CD8-positive, alpha-beta memory T cell (primary cell): ENCODE data around the gene OLA1. TPM values are rescaled to one million over a fixed set of nuclear protein-coding genes. Genes with fewer than 3 reads are reported as not detected.

Experiments
- CTCF ChIA-PET: fragments of 350-600 bp; sonication (Branson Sonifier 250); formaldehyde crosslinking; loops from one replicate; lab custom pipeline; 2021; ENCODE audit warnings: antibody characterized with exemption; lab: Charles Lee
- POLR2A ChIA-PET: fragments of 350-600 bp; sonication (Branson Sonifier 250); formaldehyde crosslinking; loops from one replicate; lab custom pipeline; 2021; ENCODE audit warnings: antibody characterized with exemption; lab: Charles Lee
- DNase-seq, 5 donors: peaks; one replicate each; pipeline versions ENCODE4 v3.0.0 to v3.0.0-alpha.2; 2020 to 2022; ENCODE audit warnings: mixed read lengths in 1 of 5
- H3K27ac ChIP-seq: one replicate; pipeline ENCODE4 v1.7.0; 2013; ENCODE audit warnings: low read depth, mild to moderate bottlenecking, low read length, moderate library complexity
- H3K27me3 ChIP-seq: 2 replicates; pipeline ENCODE4 v1.7.0; 2013; ENCODE audit warnings: low read length, mild to moderate bottlenecking; ENCODE audit not compliant: insufficient read depth, poor library complexity, severe bottlenecking
- H3K36me3 ChIP-seq: 2 replicates; pipeline ENCODE4 v1.7.0; 2013; ENCODE audit warnings: mild to moderate bottlenecking, low read length, moderate library complexity; ENCODE audit not compliant: insufficient read depth
- H3K4me1 ChIP-seq: 2 replicates; pipeline ENCODE4 v1.7.0; 2013; ENCODE audit warnings: mild to moderate bottlenecking, low read length, moderate library complexity; ENCODE audit not compliant: insufficient read depth
- H3K4me3 ChIP-seq: 2 replicates; pipeline ENCODE4 v1.7.0; 2013; ENCODE audit warnings: mild to moderate bottlenecking, low read length
- H3K9me3 ChIP-seq: 2 replicates; pipeline ENCODE4 v1.7.0; 2013; ENCODE audit warnings: mild to moderate bottlenecking, low read length
- H3K27ac Mint-ChIP-seq, 8 donors: one replicate each; pipeline ENCODE4 v1.8.0; 2020 to 2021; ENCODE audit warnings: mixed read lengths in 8 of 8, mild to moderate bottlenecking in 6 of 8, inconsistent platforms in 3 of 8, moderate library complexity in 3 of 8
- H3K27me3 Mint-ChIP-seq, 2 donors: one replicate each; pipeline ENCODE4 v1.8.0; 2020 to 2021; ENCODE audit warnings: mixed read lengths in 2 of 2, mild to moderate bottlenecking in 1 of 2, moderate library complexity in 1 of 2
- H3K36me3 Mint-ChIP-seq, 3 donors: one replicate each; pipeline ENCODE4 v1.8.0; 2020 to 2021; ENCODE audit warnings: mixed read lengths in 3 of 3, inconsistent platforms in 1 of 3, mild to moderate bottlenecking in 1 of 3
- H3K4me1 Mint-ChIP-seq, 3 donors: one replicate each; pipeline ENCODE4 v1.8.0; 2020 to 2021; ENCODE audit warnings: mixed read lengths in 3 of 3, inconsistent platforms in 1 of 3, mild to moderate bottlenecking in 1 of 3
- H3K4me3 Mint-ChIP-seq, 7 donors: one replicate each; pipeline ENCODE4 v1.8.0; 2020 to 2021; ENCODE audit warnings: mixed read lengths in 7 of 7, mild to moderate bottlenecking in 6 of 7, moderate library complexity in 4 of 7, inconsistent platforms in 2 of 7
- H3K9me3 Mint-ChIP-seq, 5 donors: one replicate each; pipeline ENCODE4 v1.8.0; 2020 to 2022; ENCODE audit warnings: mixed read lengths in 5 of 5, mild to moderate bottlenecking in 3 of 5, moderate library complexity in 2 of 5, inconsistent platforms in 1 of 5
- polyA plus RNA-seq: library from polyadenylated mRNA; unstranded; fragments of 300-500 nt; fragmentation: Illumina TruSeq; gene quantifications from one replicate; pipeline ENCODE4 v1.2.3, GENCODE V29; 2021
- total RNA-seq, 2 experiments: library from RNA; stranded (reverse); gene quantifications; one replicate each; pipeline ENCODE4 v1.2.3, GENCODE V29; 2021

Gene OLA1
- total and polyA plus RNA-seq, 3 experiments from 2014 or later = 63.4 to 146 (median 139) TPM

- no peaks in the 10 kb centered on the region for H3K27me3 Mint-ChIP-seq
- no peak overlapping the region for H3K4me3 Mint-ChIP-seq
- Histone ChIP-seq H3K27me3 (no peaks in the 10 kb centered on the region), H3K4me1 (no peaks in the 10 kb centered on the region), H3K9me3 (no peaks in the 10 kb centered on the region), H3K36me3 (no peaks in the 10 kb centered on the region), H3K27ac (no peak overlapping the region), H3K4me3 (no peak overlapping the region)
- H3K9me3 Mint-ChIP-seq = no peaks in the 10 kb centered on the region
- H3K4me1 Mint-ChIP-seq = peaks cover 0 to 5% (median under 1%) of the 10 kb centered on the region in 3 donors
- peaks cover 5 to 43% (median 11%) of the 10 kb centered on the region in 3 donors for H3K36me3 Mint-ChIP-seq
- H3K27ac Mint-ChIP-seq = no peak overlapping the region
- POLR2A ChIA-PET = no interaction called here
- CTCF ChIA-PET = no interaction called here
- DNase-seq = no peak
Measured at GRCh38 chr2:174223388-174223787, 24.9 kb downstream of the OLA1 start.

GRCh38 chr2:174222154-174222553, 26.2 kb downstream of the OLA1 start:
- POLR2A ChIA-PET = no interaction called here
- H3K36me3 Mint-ChIP-seq = peaks cover 0 to 36% (median 11%) of the 10 kb centered on the region in 3 donors

GRCh38 chr2:174219321-174219720, 29.0 kb downstream of the OLA1 start:
- H3K4me3 ChIP-seq = no peak overlapping the region
- ChIA-PET POLR2A (no interaction called here), CTCF (no interaction called here)
- no peaks in the 10 kb centered on the region for H3K4me1 ChIP-seq
- H3K36me3 ChIP-seq = no peaks in the 10 kb centered on the region
- Mint-ChIP-seq H3K4me3 (no peak overlapping the region), H3K36me3 (peaks cover 0 to 18% (median 8%) of the 10 kb centered on the region in 3 donors), H3K4me1 (peaks cover 0 to 6% (median 0%) of the 10 kb centered on the region in 3 donors), H3K27ac (no peak overlapping the region), H3K9me3 (no peaks in the 10 kb centered on the region), H3K27me3 (no peaks in the 10 kb centered on the region)
- H3K9me3 ChIP-seq = no peaks in the 10 kb centered on the region
- H3K27ac ChIP-seq = no peak overlapping the region
- DNase-seq = no peak
- H3K27me3 ChIP-seq = no peaks in the 10 kb centered on the region

More at GRCh38 chr2:174222154-174222553, 26.2 kb downstream of the OLA1 start:
- Mint-ChIP-seq H3K4me1 (peaks cover 0 to 6% (median 0%) of the 10 kb centered on the region in 3 donors), H3K27ac (peak overlapping the region in 1 of 8 donors; percentile 17), H3K9me3 (no peaks in the 10 kb centered on the region), H3K4me3 (no peak overlapping the region), H3K27me3 (no peaks in the 10 kb centered on the region)
- no peaks in the 10 kb centered on the region for H3K9me3 ChIP-seq
- H3K27me3 ChIP-seq = no peaks in the 10 kb centered on the region
- no peak for DNase-seq
- no peaks in the 10 kb centered on the region for H3K4me1 ChIP-seq
- H3K27ac ChIP-seq = no peak overlapping the region
- CTCF ChIA-PET = no interaction called here
- H3K4me3 ChIP-seq = no peak overlapping the region
- no peaks in the 10 kb centered on the region for H3K36me3 ChIP-seq

GRCh38 chr2:174218773-174219172, 29.6 kb downstream of the OLA1 start:
- H3K4me1 ChIP-seq = no peaks in the 10 kb centered on the region
- Mint-ChIP-seq H3K27me3 (no peaks in the 10 kb centered on the region), H3K4me3 (no peak overlapping the region), H3K4me1 (peaks cover 0 to 6% (median 0%) of the 10 kb centered on the region in 3 donors), H3K36me3 (peaks cover 0 to 16% (median 8%) of the 10 kb centered on the region in 3 donors), H3K9me3 (no peaks in the 10 kb centered on the region), H3K27ac (no peak overlapping the region)
- H3K27me3 ChIP-seq = no peaks in the 10 kb centered on the region
- no peaks in the 10 kb centered on the region for H3K9me3 ChIP-seq
- H3K4me3 ChIP-seq = no peak overlapping the region
- DNase-seq = no peak
- H3K27ac ChIP-seq = no peak overlapping the region
- CTCF ChIA-PET = no interaction called here
- no peaks in the 10 kb centered on the region for H3K36me3 ChIP-seq
- POLR2A ChIA-PET = no interaction called here

- H3K4me1 Mint-ChIP-seq = peaks cover 0 to 6% (median 0%) of the 10 kb centered on the region in 3 donors
- H3K27ac Mint-ChIP-seq = no peak overlapping the region
Measured at GRCh38 chr2:174217869-174218268, 30.5 kb downstream of the OLA1 start.

GRCh38 chr2:174211954-174212353, 36.4 kb downstream of the OLA1 start:
- ChIA-PET CTCF (interaction anchor here (1.5 kb wide), 1 partner anchor 9 kb away, joined by 4 read pairs; no protein-coding TSS in a partner anchor), POLR2A (no interaction called here)
- Mint-ChIP-seq H3K27ac (no peak overlapping the region), H3K4me3 (no peak overlapping the region), H3K4me1 (peaks cover 0 to 17% (median 4%) of the 10 kb centered on the region in 3 donors), H3K9me3 (no peaks in the 10 kb centered on the region), H3K27me3 (no peaks in the 10 kb centered on the region), H3K36me3 (peaks cover 0 to 2% (median 2%) of the 10 kb centered on the region in 3 donors)
- DNase-seq = no peak
- Histone ChIP-seq H3K36me3 (no peaks in the 10 kb centered on the region), H3K9me3 (no peaks in the 10 kb centered on the region), H3K4me3 (no peak overlapping the region), H3K27ac (no peak overlapping the region), H3K4me1 (no peaks in the 10 kb centered on the region), H3K27me3 (no peaks in the 10 kb centered on the region)

More at GRCh38 chr2:174217869-174218268, 30.5 kb downstream of the OLA1 start:
- Histone ChIP-seq H3K27me3 (no peaks in the 10 kb centered on the region), H3K4me3 (no peak overlapping the region), H3K27ac (no peak overlapping the region), H3K9me3 (no peaks in the 10 kb centered on the region), H3K36me3 (no peaks in the 10 kb centered on the region), H3K4me1 (no peaks in the 10 kb centered on the region)
- H3K27me3 Mint-ChIP-seq = no peaks in the 10 kb centered on the region
- ChIA-PET CTCF (no interaction called here), POLR2A (no interaction called here)
- DNase-seq = no peak
- H3K9me3 Mint-ChIP-seq = no peaks in the 10 kb centered on the region
- H3K4me3 Mint-ChIP-seq = no peak overlapping the region
- H3K36me3 Mint-ChIP-seq = peaks cover 0 to 13% (median 4%) of the 10 kb centered on the region in 3 donors

- H3K36me3 ChIP-seq = no peaks in the 10 kb centered on the region
- peaks cover 0 to 2% (median 2%) of the 10 kb centered on the region in 3 donors for H3K36me3 Mint-ChIP-seq
- H3K4me3 Mint-ChIP-seq = no peak overlapping the region
- no peaks in the 10 kb centered on the region for H3K9me3 Mint-ChIP-seq
- H3K27ac ChIP-seq = no peak overlapping the region
- no peak for DNase-seq
- peaks cover 0 to 17% (median 4%) of the 10 kb centered on the region in 3 donors for H3K4me1 Mint-ChIP-seq
- H3K9me3 ChIP-seq = no peaks in the 10 kb centered on the region
- H3K4me3 ChIP-seq = no peak overlapping the region
- ChIA-PET CTCF (no interaction called here), POLR2A (no interaction called here)
- no peaks in the 10 kb centered on the region for H3K27me3 ChIP-seq
- H3K4me1 ChIP-seq = no peaks in the 10 kb centered on the region
- no peaks in the 10 kb centered on the region for H3K27me3 Mint-ChIP-seq
- no peak overlapping the region for H3K27ac Mint-ChIP-seq
Measured at GRCh38 chr2:174210862-174211261, 37.5 kb downstream of the OLA1 start.

GRCh38 chr2:174209325-174209724, 39.0 kb downstream of the OLA1 start:
- Histone ChIP-seq H3K27ac (no peak overlapping the region), H3K4me3 (no peak overlapping the region), H3K4me1 (no peaks in the 10 kb centered on the region), H3K27me3 (no peaks in the 10 kb centered on the region), H3K9me3 (no peaks in the 10 kb centered on the region), H3K36me3 (no peaks in the 10 kb centered on the region)
- Mint-ChIP-seq H3K27me3 (no peaks in the 10 kb centered on the region), H3K4me1 (peaks cover 0 to 17% (median 4%) of the 10 kb centered on the region in 3 donors), H3K4me3 (no peak overlapping the region), H3K9me3 (no peaks in the 10 kb centered on the region), H3K27ac (no peak overlapping the region), H3K36me3 (peaks cover 3 to 4% (median 4%) of the 10 kb centered on the region in 3 donors)
- ChIA-PET CTCF (no interaction called here), POLR2A (no interaction called here)
- DNase-seq = no peak
